Measurements from ENCODE around the gene MOCS1. TPM values are rescaled to one million over a fixed set of nuclear protein-coding genes. Genes with fewer than 3 reads are reported as not detected.

MOCS1 gene
- total and polyA plus RNA-seq, 9 of the 15 experiments (the other 6 are each of a cell fraction or from before 2014, with no cell fraction given): 0.69 to 12.7 (median 8.7) TPM

GRCh38 chr6:39926668-39927067 is 7.6 kb downstream of the MOCS1 start:
- peaks cover 0 to under 1% of the 10 kb centered on the region in 2 experiments; a peak in 1 of 5 replicates for H3K27me3 ChIP-seq (ENCODE audit: control insufficient read depth in 2 of 2, insufficient read depth in 2 of 2, low read length in 2 of 2)
- no peak overlapping the region for H3K4me3 ChIP-seq
- no peaks in the 10 kb centered on the region; the same call in 1 of the 2 replicates for H4K20me1 ChIP-seq (replicated peaks; ENCODE audit: control insufficient read depth, insufficient read depth, low read length)
- DNase-seq (ENCODE audit: extremely low read depth in 1 of 4, low spot score in 3 of 4): peak in 1 of 4 experiments; percentile 22
- POLR2A ChIA-PET: no interaction called here
- no peak overlapping the region for H2AFZ ChIP-seq (ENCODE audit: low read depth, low read length)
- H3K9ac ChIP-seq (ENCODE audit: insufficient read depth in 1 of 2, low read depth in 2 of 2, low read length in 2 of 2): no peak overlapping the region
- FAIRE-seq: no peak
- no peaks in the 10 kb centered on the region for H3K4me1 ChIP-seq (replicated peaks in 1 of 2; ENCODE audit: control insufficient read depth in 2 of 2, insufficient read depth in 2 of 2, low read length in 2 of 2)
- no TSS peak for BruUV-seq (replicated peaks)
- H3K4me2 ChIP-seq (ENCODE audit: insufficient read depth, low read length): no peak overlapping the region
- intact Hi-C loops (cut with micrococcal nuclease) (no loop called here), in situ Hi-C loops (cut with MboI) (no loop called here)
- peaks cover 5% of the 10 kb centered on the region for H3K9me3 ChIP-seq (replicated peaks; ENCODE audit: control insufficient read depth, insufficient read depth, low read depth, low read length)
- peaks cover 6% of the 10 kb centered on the region; the same call in 1 of the 3 replicates for H3K36me3 ChIP-seq (ENCODE audit: control insufficient read depth, insufficient read depth, low read length)
- WGBS (ENCODE audit: insufficient coverage, low coverage, missing lambda C conversion rate): 25% methylated on average over 3 of the region's 3 CpGs
- CTCF ChIA-PET (ENCODE audit: low intra/inter-chr PET ratio): no interaction called here
- no peaks in the 10 kb centered on the region for H3K9me1 ChIP-seq (ENCODE audit: control insufficient read depth, insufficient read depth, low read length)
- ATAC-seq: no peak
- H3K79me2 ChIP-seq (ENCODE audit: control insufficient read depth, insufficient read depth, low read length): no peaks in the 10 kb centered on the region
- H3K27ac ChIP-seq (ENCODE audit: extremely low read depth, low read depth, low read length): no peak overlapping the region
- no peak for TF ChIP-seq MED1 (CRISPR knock-in tag; IDR thresholded peaks at IDR 0.05; ENCODE audit: borderline replicate concordance)
- peak; percentile 83 for TF ChIP-seq HNRNPK (IDR thresholded peaks at IDR 0.05; ENCODE audit: low read depth, low read length, poor library complexity, severe bottlenecking)
- TF ChIP-seq ZNF318 (IDR thresholded peaks at IDR 0.05; ENCODE audit: borderline replicate concordance in 1 of 2, low read depth in 1 of 2): no peak
- no peak for TF ChIP-seq ZNF444 (CRISPR knock-in tag; IDR thresholded peaks at IDR 0.05)
- no peak for TF ChIP-seq HMGXB4 (CRISPR knock-in tag; IDR thresholded peaks at IDR 0.05)
- TF ChIP-seq ZNF589 (CRISPR knock-in tag; IDR thresholded peaks at IDR 0.05; ENCODE audit: low read depth): no peak
- TF ChIP-seq ATF1 (CRISPR knock-in tag; IDR thresholded peaks at IDR 0.05): no peak
- TF ChIP-seq ATF1 (tag; IDR thresholded peaks at IDR 0.05): no peak
- no peak for TF ChIP-seq STAT6 (CRISPR knock-in tag; IDR thresholded peaks at IDR 0.05)
- peak; percentile 93 for TF ChIP-seq PCBP2 (IDR thresholded peaks at IDR 0.05; ENCODE audit: low read depth, low read length, poor library complexity, severe bottlenecking)
